ENCODE measurements around the gene FOXK2.
A peak's percentile ranks its signal among the peaks of the same experiment; 100 is the strongest.

Gene FOXK2

DNA sequence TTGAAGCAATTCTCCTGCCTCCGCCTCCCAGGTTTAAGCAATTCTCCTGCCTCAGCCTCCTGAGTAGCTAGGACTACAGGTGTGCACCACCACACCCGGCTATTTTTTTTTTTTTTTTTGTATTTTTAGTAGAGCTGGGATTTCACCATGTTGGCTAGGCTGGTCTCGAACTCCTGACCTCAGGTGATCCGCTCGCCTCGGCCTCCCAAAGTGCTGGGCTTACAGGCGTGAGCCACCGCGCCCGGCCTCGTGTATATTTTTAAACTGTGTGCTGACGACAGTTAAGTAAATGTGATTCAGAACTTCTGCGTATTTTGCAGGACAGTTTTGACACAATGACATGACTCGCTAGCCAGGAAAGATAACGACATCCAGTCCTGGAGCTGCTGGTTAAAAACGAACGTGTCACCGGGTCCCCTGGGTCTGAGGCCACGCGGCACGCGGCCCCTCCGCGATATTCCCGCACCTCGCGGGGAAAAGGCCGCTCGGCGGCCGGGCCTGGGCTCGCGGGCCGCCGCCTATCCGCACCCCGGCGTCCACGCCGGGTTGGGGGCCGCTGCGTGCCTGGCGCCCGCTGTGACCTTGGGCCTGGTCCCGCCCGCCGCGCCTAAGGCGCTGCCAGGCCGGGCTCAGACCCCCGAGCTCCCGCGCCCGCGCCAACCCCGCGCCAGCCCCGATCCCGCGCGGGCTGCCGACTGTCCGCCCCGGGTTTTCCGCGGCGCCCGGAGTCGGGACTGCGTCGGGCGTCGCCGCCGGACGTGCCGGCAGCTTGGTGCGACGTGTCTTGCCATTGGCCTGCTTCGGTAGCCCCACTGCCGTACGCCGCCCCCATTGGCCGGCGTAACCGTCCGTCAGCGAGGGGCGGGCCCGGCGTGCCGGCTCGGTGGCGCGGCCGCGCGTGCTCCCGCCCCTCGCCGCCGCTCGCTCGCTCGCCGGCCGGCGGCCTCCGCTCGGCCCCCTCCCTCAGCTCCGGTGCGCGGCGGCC is at the start of gene FOXK2:
TSS of gene FOXK2 (plus strand) at position 907 of the 985 bp plus-strand sequence. CDS start 157 bp downstream, outside the sequence.
- DNase-seq, result peak in 55 of 56 donors; percentile 58 to 95 (median 86)

DNA sequence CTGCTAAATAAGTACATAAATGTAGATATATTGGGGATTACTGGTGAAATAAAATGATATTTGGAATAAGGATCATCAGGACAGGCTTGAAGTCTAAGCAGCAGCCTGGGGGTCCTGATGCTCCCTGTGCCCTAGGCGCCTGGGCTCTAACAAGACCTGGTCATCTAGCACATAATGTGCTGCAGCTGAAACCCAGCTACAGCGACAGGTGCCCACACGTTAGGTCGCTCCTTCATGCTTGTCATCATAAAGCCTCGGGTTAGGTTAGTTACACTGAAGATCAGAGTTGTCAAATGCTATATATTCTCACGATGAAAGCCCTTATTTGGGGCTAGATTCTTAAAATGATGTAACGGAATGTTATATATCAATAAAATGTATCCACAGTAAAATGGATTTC is 49.5 kb upstream of the FOXK2 start:
- DNase-seq, result no peak

DNA sequence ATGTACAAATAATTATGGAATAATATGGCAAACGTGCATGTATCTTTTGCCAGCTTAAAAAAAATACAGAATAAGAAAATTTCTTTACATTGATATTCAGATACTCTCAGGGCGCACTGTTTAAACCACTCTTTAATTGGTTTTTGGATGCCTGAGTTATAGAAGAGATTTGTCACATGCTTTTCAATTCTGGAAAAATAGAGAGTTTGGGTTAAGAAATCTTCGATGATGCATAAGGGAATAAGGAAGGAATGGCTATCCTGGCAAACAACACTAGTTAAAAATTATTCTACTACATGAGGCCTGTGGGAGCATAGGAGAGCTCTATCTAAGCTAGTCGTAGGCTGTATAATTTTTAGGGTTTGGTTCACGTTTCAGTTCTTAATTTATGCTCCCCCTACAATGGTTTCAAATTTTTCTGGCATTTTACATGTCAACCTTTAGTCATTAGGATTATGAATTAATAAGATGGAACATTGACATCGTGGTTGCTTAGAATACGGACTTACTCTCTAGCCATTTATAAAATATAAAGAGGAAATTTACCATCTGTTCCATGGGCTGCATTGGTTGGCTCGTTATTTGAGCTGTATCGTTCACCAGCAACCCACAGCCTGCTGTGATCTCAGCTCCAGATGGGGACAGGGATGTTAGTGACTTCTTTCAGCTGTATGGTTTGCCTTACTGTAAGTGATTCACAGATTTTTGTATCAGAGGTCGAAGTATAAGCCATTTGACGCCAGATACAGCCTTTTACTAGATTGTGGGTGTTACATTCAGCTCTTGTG is 45.1 kb upstream of the FOXK2 start:
- DNase-seq, result no peak

DNA sequence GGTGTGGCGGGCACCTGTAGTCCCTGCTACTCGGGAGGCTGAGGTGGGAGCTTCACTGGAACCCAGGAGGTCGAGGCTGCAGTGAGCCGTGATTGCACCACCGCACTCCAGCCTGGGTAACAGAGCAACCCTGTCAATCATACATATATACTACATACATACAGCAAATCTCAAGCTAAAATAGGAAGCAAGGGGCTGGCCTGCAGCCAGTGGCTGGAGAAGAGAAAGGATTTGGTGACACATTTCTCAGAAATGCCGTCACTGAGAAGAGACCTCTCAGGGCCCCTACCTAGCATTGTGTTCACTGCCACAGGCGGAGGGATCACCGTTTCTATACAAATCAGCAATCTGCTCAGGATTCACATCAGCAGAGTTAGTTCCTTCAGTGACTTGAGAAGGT is 44.1 kb upstream of the FOXK2 start:
- DNase-seq, result no peak

DNA sequence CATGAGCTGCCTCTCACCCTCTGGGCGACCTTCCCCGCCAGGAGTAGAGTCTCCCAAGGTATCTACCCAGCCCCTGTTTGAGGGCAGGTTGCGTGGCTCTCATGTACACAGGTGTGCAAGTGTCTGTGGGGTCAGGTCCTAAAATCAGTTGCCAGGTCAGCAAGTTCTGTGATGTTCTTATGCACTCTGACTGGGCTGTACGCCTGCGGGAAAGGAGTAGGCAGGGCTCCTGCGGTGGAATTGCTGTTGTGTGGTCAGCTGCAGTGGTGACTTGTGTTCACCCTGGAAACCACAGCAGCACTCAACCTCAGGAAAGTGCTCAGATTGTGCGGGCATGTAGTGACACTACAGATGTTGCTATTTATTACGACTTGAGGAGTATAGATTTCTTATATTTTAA is 41.6 kb upstream of the FOXK2 start:
- DNase-seq, result no peak

DNA sequence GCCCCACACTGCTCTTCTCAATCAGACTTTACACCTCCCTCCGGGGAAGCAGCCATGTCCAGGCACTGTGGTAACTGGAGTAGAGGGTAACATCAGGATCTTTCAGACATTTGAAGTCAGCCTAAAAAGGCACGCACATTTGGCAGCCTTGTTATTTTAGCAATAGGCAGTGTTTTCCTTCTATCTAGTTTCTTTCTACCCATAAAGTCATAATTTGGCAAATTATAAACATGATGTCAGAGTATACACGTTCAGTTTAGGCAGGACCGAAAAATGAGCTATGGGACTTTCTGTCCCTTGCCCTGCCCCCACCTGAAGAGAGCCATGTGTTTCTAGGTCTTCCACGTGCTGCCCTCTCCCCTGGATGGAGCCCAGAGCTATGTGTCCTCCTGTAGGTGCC is 39.9 kb upstream of the FOXK2 start:
- DNase-seq, result no peak

DNA sequence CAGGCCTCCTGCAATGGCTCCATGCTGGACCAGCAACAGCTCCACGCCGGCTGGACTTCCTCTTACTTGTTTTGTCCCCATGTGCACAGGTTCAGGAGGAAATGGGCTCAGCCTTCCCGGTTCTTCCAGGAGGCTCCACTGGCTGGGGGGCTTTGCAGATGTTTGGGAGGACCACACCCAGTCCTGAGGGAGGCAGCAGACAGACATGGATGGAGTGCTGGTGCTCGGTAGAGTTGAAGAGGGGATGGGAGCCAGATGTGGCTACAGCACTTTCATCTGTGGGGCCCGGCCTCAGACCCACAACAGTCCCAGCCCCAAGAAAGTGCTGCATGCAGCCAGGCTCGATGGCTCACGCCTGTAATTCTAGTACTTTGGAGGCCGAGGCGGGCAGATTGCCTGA is 39.2 kb upstream of the FOXK2 start:
- no peak for DNase-seq

DNA sequence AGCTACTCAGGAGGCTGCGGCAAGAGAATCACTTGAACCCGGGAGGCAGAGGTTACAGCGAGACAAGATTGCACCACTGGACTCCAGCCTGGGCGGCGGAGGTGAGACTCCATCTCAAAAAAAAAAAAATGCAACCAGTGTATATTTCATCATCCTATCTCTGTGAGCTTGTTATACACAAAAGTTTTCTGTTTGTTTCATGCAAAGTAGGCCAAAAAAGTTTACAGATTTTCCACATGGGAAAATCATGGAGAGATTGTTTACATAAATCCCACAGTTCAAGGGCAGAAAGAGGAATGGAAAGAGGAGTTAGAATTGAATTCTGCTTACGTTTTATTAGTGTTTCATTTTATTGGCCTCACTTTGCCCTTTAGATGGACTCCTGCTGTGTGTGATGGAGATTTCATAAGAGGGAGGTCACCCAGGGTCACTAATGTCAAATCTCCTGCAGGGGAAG is 36.3 kb upstream of the FOXK2 start:
- no peak for DNase-seq

DNA sequence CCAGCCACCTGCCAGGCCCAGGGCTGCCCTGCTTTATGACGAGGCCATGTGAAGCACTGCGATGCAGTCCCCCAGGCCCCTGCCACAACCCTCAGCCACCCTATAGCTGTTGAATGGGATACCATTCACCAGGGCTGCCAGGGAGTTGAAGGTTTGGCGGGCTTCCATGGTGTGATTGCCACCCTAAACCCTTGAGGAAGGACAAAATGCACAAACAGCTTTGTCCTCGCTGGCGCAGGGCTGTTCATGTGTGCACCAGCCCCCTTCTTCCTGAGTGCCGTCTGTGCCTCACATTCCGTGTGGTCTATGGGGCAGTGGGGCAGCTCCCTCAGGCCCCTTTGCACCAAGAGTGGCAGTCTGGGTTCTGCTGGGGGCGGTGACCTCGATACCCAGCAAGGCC is 35.7 kb upstream of the FOXK2 start:
- no peak for DNase-seq

DNA sequence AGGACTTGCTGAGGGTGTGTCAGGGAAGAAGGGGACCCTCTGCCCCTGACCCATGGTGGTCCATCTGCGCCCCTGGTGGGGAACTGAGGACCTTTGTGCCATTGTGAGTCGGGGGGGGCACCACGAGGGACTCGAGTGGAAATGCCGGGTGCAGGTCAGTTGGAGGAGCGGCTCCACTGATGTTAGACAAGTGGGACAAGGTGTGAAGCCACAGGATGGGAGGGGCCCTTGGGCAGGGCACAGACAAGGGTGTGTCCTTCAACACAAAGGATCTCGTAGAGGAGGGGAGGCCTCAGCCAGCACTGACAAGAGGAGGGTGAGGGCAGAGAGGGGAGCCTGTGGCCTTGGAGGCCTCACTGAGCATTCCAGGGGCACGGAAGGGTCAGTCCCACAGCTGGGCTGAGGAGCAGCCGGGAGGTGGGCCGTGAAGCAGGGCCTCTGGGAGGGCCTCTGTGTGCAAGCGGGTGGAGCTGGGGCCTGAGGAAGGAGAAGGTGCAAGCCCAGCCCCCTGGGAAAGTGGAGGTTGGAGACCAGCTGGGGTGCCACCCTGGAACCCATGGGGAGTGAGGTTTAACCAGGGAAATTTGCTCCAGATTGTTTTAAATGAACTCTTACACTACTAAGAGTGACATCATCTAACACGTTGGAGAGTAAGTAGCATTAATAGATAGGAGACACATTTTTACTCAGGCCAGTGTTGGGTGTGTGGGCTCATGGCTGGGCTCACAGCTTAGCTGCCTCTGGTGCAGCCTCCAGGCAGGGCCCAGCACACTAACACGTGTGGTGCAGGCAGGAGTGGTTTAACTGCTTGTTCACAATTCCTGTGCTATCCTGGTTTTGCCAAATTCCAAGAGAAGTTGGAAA is 33.1 kb upstream of the FOXK2 start:
- no peak for DNase-seq

DNA sequence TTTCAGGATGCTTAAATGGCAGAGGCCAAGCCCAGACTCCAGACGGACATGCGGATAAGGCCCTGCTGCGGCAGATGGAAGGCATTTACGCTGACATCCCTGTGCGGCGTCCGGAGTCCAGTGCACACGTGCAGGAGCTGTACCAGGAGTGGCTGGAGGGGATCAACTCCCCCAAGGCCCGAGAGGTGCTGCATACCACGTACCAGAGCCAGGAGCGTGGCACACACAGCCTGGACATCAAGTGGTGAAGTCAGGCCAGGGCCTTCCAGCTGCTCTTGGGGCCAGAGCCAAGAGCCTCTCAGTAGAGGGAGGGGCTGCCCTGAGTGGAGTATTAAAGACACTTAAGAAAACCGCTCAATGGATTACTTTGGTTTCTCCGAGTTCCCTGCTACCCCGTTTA is 31.6 kb upstream of the FOXK2 start:
- DNase-seq, result peak in 11 of 56 donors; percentile 3 to 34 (median 17)

DNA sequence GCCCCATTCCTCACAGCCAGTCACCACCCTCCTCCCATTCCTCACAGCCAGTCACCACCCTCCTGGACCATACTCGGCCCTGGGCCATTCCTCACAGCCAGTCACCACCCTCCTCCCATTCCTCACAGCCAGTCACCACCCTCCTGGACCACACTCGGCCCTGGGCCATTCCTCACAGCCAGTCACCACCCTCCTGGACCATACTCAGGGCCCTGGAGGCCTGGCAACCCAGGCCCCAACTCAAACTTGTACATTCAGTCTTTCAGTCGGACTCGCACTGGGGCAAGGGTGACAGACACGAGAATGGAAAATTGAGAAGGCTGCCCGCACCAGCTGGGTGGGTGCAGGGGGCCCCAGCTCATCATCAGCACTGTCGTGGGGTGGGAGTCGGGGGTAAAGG is 30.4 kb upstream of the FOXK2 start:
- DNase-seq, result peak in 43 of 56 donors; percentile 3 to 81 (median 44)

DNA sequence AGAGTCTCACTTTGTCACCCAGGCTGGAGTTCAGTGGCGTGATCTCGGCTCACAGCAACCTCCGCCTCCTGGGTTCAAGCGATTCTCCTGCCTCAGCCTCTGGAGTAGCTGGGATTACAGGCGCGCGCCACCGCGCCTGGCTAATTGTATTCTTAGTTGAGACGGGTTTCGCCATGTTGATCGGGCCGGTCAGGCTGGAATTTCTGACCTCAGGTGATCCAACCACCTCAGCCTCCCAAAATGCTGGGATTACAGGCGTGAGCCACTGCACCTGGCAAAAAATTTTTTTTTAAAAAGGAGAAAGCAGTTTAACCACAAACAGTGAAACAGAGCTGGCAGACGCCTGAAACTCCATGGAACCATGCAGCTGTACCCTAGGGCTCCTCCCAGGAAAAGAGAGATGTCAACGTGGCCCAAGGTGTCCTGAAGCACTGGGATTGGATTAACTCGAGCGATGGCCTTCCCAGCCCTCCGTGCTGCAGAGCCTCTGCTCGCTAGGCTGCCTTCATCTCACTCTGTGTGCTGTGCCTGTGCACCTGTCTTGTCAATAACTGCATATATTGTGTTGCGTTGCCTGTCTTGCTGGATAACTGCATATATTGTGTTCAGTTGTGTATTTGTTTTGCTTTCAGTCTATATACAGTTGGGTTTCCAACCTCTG is 29.6 kb upstream of the FOXK2 start:
- DNase-seq, result no peak

DNA sequence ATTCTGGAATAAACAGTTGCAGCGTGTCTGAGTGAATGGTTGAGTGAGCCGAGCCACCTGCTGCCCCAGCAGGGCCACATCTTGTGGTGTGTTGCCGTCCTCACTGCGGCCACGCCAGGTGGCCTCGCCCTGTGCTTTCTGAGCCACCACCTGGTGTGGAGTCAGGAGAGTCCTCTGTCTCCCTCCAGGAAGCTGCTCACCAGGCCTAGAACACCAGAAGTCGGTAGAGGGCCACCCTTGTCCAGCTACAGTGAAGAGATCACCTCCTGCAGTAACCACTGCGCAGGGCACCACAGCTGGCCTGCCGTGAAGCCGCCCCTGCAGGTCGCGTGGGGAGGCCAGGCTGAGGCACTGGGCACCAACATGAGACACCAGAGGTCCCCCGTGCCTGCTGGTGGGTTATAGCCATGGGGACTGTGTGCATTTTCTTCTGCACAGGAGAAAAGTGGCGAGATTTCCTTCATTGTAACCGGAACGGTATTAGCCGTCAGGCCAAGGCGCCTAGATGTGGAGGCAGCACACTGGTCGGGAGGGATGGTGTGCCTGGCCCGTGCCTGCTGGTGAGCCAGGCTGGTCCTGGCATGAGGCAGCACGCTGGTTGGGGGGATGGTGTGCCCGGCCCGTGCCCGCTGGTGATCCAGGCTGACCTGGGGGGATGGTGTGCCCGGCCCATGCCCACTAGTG is 28.9 kb upstream of the FOXK2 start:
- DNase-seq, result no peak

DNA sequence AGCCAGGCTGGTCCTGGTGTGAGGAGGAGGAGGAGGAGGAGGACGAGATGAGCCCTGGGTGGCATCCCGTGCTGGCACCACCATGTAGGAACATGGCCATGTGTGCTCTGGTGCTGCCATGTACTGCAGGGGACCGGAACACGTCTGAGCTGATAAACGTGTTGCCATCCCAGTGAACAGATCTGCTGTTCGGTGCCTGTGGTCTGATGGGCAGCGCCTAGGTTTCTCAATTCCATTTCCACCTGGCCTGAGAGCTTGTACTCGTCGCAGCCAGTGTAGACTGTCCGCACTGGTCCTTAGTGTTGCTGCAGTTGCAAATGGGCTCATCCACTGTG is 28.4 kb upstream of the FOXK2 start:
- DNase-seq, result no peak

DNA sequence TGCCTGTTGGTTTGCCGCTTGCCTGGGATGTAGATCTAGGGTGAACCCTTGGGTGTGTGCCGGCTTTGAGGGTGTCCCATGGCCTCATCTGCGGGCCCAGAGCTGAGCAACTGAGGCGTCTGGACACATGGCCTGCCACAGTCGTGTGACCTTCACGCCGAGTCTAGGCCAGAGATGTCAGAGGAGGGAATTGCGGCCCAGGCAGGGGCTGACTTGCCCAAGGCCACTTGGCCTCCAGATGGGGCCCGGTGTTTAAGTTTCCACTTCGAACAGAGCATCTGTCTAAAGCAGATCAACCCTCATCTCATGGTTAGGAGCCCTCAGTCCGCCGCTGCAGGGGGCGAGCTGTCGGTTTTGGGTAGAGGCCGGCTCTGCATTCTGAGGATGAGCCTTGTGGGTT is 28.0 kb upstream of the FOXK2 start:
- DNase-seq, result no peak

DNA sequence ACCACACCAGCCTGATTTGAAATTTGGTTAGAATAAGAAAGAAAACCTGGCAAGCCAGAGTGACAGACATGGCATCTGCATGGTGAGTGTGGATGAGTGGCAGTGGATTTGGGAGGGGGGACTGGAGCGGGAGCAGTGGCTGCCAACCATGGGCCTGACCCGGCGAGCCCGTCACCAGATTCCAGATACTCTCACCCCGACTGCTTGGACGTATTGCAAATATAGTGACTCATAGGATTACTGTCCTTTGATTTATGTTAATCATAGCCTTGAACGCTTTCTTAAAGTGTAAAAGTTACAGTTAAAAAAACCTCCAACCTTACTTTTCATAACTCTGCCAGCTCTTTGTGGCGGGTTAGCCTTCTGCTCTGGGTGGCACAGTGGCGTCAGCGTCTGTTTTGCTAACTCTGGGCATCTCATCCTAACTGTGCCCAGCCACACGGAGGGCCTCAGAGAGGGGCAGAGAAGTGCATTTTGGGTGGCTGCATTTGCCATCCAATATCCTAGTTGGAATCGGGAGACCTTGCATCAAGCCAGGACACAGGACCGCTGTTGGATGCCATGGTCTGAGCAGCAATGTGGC is 26.8 kb upstream of the FOXK2 start:
- no peak for DNase-seq

DNA sequence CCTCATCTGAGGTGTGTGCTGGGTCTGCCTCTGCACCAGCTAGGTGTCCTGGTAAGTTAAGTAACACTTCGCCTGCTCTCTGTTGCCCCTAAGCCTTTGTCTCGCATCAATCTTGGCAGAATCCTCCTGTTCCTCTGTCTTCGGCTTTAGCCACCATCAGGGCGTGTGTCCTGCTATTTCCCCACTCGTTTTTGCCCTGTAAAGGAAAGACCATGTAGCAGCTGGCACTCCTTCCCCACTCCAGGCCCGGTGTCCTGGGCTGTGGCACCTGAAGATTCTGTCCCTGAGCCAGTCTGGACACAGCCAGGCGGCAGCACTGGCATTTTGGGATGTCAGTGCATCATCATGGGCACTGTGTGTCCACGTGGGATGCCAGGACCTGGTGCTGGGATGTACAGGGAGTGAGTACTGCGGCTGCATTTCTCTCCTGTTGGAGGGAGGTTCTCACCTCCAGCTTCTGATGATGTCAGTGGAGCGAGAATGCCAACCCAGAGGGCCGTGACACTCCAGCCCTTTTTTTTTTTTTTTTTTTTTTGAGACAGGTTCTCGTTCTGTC is 26.2 kb upstream of the FOXK2 start:
- no peak for DNase-seq
